Fibroblast of skin of right quadriceps (primary cell): Measurements from ENCODE around the gene XRCC3.
A peak's percentile ranks its signal among the peaks of the same experiment; 100 is the strongest.
"Not testable (repeated sequence)": the region's sequence is repeated elsewhere in the genome, so short reads cannot be mapped to it uniquely, and the experiment has no call there.

Experiments used
- DNase-seq: peaks from one replicate; pipeline ENCODE4 v3.0.0-alpha.2; 2013

Gene XRCC3

GRCh38 chr14:103657471-103657870 is 57.8 kb downstream of the XRCC3 start:
- peak; percentile 67 for DNase-seq

GRCh38 chr14:103656756-103657133 is 58.5 kb downstream of the XRCC3 start:
- no peak for DNase-seq

- DNase-seq: no peak
These were observed 59.1 kb downstream of the XRCC3 start for GRCh38 chr14:103656031-103656755.

- no peak for DNase-seq
These were observed 60.6 kb downstream of the XRCC3 start for GRCh38 chr14:103654619-103655018.

- DNase-seq: no peak
These were observed 61.4 kb downstream of the XRCC3 start for GRCh38 chr14:103653805-103654204.

- DNase-seq: not testable (repeated sequence)
These were observed 61.9 kb downstream of the XRCC3 start for GRCh38 chr14:103653336-103653735.

- no peak for DNase-seq
These were observed 62.4 kb downstream of the XRCC3 start for GRCh38 chr14:103652806-103653205.

- DNase-seq: no peak
These were observed 63.7 kb downstream of the XRCC3 start for GRCh38 chr14:103651585-103651984.

- DNase-seq: no peak
These were observed 65.0 kb downstream of the XRCC3 start for GRCh38 chr14:103650213-103650612.

- no peak for DNase-seq
These were observed 66.2 kb downstream of the XRCC3 start for GRCh38 chr14:103649001-103649400.
